GM18505 (cell line): ENCODE measurements around the gene RBM34.
"Not testable (repeated sequence)": the region's sequence is repeated elsewhere in the genome, so short reads cannot be mapped to it uniquely, and the experiment has no call there.

ENCODE experiments used
- ATAC-seq: cut with Tn5 transposase; IDR thresholded peaks from one replicate; pipeline ENCODE4 v1.9.1; 2021; ENCODE audit not compliant: unreplicated experiment
- POLR2A ChIP-seq: IDR thresholded peaks from 4 replicates; pipeline ENCODE4 v1.6.1; 2011; ENCODE audit warnings: borderline replicate concordance; ENCODE audit not compliant: insufficient read depth, insufficient read length; ENCODE audit errors: extremely low read depth

The RBM34 gene

GRCh38 chr1:235087906-235088305 lies 73.1 kb downstream of the RBM34 start:
- ATAC-seq: no peak
- TF ChIP-seq POLR2A: no peak

DNA sequence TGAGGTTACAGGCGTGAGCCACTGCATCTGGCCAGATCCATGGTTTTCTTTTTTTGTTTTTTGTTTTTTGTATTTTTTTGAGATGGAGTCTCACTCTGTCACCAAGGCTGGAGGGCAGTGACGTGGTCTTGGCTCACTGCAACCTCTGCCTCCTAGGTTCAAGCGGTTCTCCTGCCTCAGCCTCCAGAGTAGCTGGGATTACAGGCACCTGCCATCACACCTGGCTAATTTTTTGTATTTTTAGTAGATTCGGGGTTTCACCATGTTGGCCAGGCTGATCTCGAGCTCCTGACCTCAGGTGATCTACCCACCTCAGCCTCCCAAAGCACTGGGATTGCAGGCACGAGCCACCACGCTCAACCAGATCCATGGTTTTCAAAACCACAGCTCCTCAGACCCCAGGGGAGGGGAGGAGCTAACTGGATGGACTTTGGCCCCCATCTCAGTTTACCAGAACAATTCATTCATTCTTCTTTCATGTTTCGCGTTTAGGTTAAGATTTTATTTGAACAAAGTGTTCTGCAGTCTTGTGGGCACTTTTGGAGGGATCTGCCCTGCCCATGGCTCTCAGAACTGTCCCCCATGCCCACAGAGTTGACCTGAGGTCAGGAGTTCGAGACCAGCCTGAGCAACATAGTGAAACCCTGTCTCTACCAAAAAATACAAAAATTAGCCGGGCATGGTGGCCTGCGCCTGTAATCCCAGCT lies 75.5 kb downstream of the RBM34 start:
- ATAC-seq: not testable (repeated sequence)
